HepG2 (cell line): ENCODE measurements around the gene RGS1. TPM values are rescaled to one million over a fixed set of nuclear protein-coding genes. Genes with fewer than 3 reads are reported as not detected.

ENCODE experiments used
- ATAC-seq: fragments of 200-7000 bp; cut with Tn5 transposase; 3 replicates; pipeline ENCODE4 v1.9.1; 2020; ENCODE audit warnings: mild to moderate bottlenecking, moderate library complexity
- BruUV-seq: library from RNA; stranded (reverse); fragments of 400-500 nt; replicated peaks from 2 replicates; lab custom pipeline; 2021; lab: Mats Ljungman, UMichigan
- CTCF ChIA-PET: fragments of 300-600 bp; formaldehyde crosslinking; extraction: SDS; loops from one replicate; lab custom pipeline; 2021; ENCODE audit warnings: low total read pairs, inconsistent platforms, low intra/inter-chr PET ratio; lab: Yijun Ruan, JAX
- POLR2A ChIA-PET: fragments of 350-600 bp; sonication (Branson Sonifier 250); formaldehyde crosslinking; loops from one replicate; lab custom pipeline; 2020; ENCODE audit warnings: antibody characterized with exemption, inconsistent platforms; lab: Yijun Ruan, JAX
- DNase-seq: peaks from one replicate; pipeline ENCODE4 v3.0.0-alpha.2; 2015; ENCODE audit warnings: low spot score
- FAIRE-seq: peaks from 3 replicates; lab custom pipeline; 2011; peaks lifted over from hg19 to GRCh38; lab: Jason Lieb, UNC
- H2AFZ ChIP-seq: one replicate; pipeline ENCODE4 v1.6.1; 2011; ENCODE audit warnings: low read length, inconsistent platforms
- H3K27ac ChIP-seq: fragments of 300-600 bp; 3 replicates; pipeline ENCODE4 v1.8.0; 2011; ENCODE audit warnings: mixed run types, mild to moderate bottlenecking, mixed read lengths, low read length, inconsistent platforms; ENCODE audit not compliant: insufficient read depth; ENCODE audit errors: extremely low read length
- H3K27me3 ChIP-seq, 2 experiments: fragments of 200-600 bp in 1 of 2; 2 replicates in 1 of 2; 3 replicates in 1 of 2; pipeline versions ENCODE4 v1.6.0 to v1.8.0; 2011; ENCODE audit warnings: low read length in 2 of 2, mild to moderate bottlenecking in 2 of 2, moderate library complexity in 2 of 2, inconsistent platforms in 1 of 2; ENCODE audit not compliant: insufficient read depth in 2 of 2, control insufficient read depth in 1 of 2
- H3K36me3 ChIP-seq, 2 experiments: fragments of 200-600 bp in 1 of 2; replicated peaks in 1 of 2; 2 replicates in 1 of 2; 3 replicates in 1 of 2; pipeline versions ENCODE4 v1.5.1 to v1.8.0; 2011; ENCODE audit warnings: low read length in 2 of 2, inconsistent platforms in 1 of 2; ENCODE audit not compliant: insufficient read depth in 2 of 2, control insufficient read depth in 1 of 2
- H3K4me1 ChIP-seq: 2 replicates; pipeline ENCODE4 v1.5.1; 2012; ENCODE audit warnings: low read length, inconsistent platforms; ENCODE audit not compliant: insufficient read depth
- H3K4me2 ChIP-seq: 2 replicates; pipeline ENCODE4 v1.6.0; 2011; ENCODE audit warnings: low read depth, low read length, inconsistent platforms
- H3K4me3 ChIP-seq, 3 experiments: fragments of 200-600 bp in 1 of 3; sonication (generic), shearing (Covaris generic) in 1 of 3; replicated peaks in 1 of 3; 2 replicates each; pipeline ENCODE4 v1.5.1; 2011 to 2016; ENCODE audit warnings: low read length in 3 of 3, inconsistent platforms in 2 of 3, low read depth in 2 of 3, mild to moderate bottlenecking in 2 of 3, control low read depth in 1 of 3, mixed read lengths in 1 of 3; ENCODE audit not compliant: insufficient read depth in 1 of 3
- H3K79me2 ChIP-seq: one replicate; pipeline ENCODE4 v1.6.1; 2011; ENCODE audit warnings: low read length, inconsistent platforms; ENCODE audit not compliant: insufficient read depth
- H3K9ac ChIP-seq: 2 replicates; pipeline ENCODE4 v1.6.0; 2011; ENCODE audit warnings: mild to moderate bottlenecking, low read depth, low read length, inconsistent platforms; ENCODE audit not compliant: insufficient read depth
- H3K9me3 ChIP-seq: 2 replicates; pipeline ENCODE4 v1.5.1; 2012; ENCODE audit warnings: mild to moderate bottlenecking, low read length
- H4K20me1 ChIP-seq: 2 replicates; pipeline ENCODE4 v1.6.0; 2011; ENCODE audit warnings: inconsistent platforms, mild to moderate bottlenecking, low read length, moderate library complexity; ENCODE audit not compliant: insufficient read depth
- ARID2 ChIP-seq: sonication (generic); formaldehyde crosslinking; IDR thresholded peaks from 2 replicates; pipeline ENCODE4 v1.8.1; 2022; ENCODE audit warnings: mild to moderate bottlenecking, missing genetic modification reagents, borderline replicate concordance
- ATF7 ChIP-seq, 2 experiments: fragments of 450-650 bp in 1 of 2; sonication (generic) in 1 of 2; formaldehyde crosslinking in 1 of 2; IDR thresholded peaks; 2 replicates each; pipeline versions ENCODE4 v1.4.0 to v1.6.1; 2016 to 2020; ENCODE audit warnings: antibody characterized with exemption in 1 of 2, mild to moderate bottlenecking in 1 of 2, missing genetic modification reagents in 1 of 2
- REST ChIP-seq, 2 experiments: IDR thresholded peaks; 2 replicates each; pipeline ENCODE4 v1.6.1; 2011 to 2012; ENCODE audit warnings: low read length in 2 of 2, borderline replicate concordance in 1 of 2, low read depth in 1 of 2, mild to moderate bottlenecking in 1 of 2, moderate library complexity in 1 of 2
- SKI ChIP-seq: fragments of 450-650 bp; IDR thresholded peaks from one replicate; pipeline ENCODE4 v1.6.1; 2018; ENCODE audit warnings: mild to moderate bottlenecking; ENCODE audit not compliant: partially characterized antibody
- TBX3 ChIP-seq: fragments of 450-650 bp; IDR thresholded peaks from 2 replicates; pipeline ENCODE4 v1.6.1; 2017; ENCODE audit warnings: antibody characterized with exemption, mild to moderate bottlenecking, inconsistent platforms, borderline replicate concordance
- ZKSCAN5 ChIP-seq: sonication (generic); formaldehyde crosslinking; IDR thresholded peaks from 2 replicates; pipeline ENCODE4 v1.5.1; 2020; ENCODE audit warnings: mild to moderate bottlenecking, missing genetic modification reagents
- ZNF10 ChIP-seq: sonication (generic); formaldehyde crosslinking; IDR thresholded peaks from 2 replicates; pipeline ENCODE4 v1.4.0; 2020; ENCODE audit warnings: mild to moderate bottlenecking, low read depth, missing genetic modification reagents, borderline replicate concordance
- ZNF253 ChIP-seq: sonication (generic); formaldehyde crosslinking; IDR thresholded peaks from 2 replicates; pipeline ENCODE4 v1.8.0; 2022; ENCODE audit warnings: mild to moderate bottlenecking, missing genetic modification reagents, borderline replicate concordance
- ZNF280D ChIP-seq: sonication (generic); formaldehyde crosslinking; IDR thresholded peaks from 2 replicates; pipeline ENCODE4 v1.5.1; 2020; ENCODE audit warnings: mild to moderate bottlenecking, missing genetic modification reagents
- ZNF282 ChIP-seq: fragments of 450-650 bp; IDR thresholded peaks from 2 replicates; pipeline ENCODE4 v1.6.1; 2018; ENCODE audit not compliant: partially characterized antibody
- WGBS: methylation state at CpG from one replicate; pipeline ENCODE4 v1.1.6; 2017; ENCODE audit warnings: low lambda C conversion rate; 5-methylcytosine and 5-hydroxymethylcytosine counted together
- in situ Hi-C: cut with HindIII; loops from 2 replicates; pipeline ENCODE4 v1.10.0; 2017; ENCODE audit warnings: low pct_unique_long_range_greater_than_20kb; ENCODE audit not compliant: extremely low pct_ligation_motif_present
- intact Hi-C: fragments of 100-400 bp; cut with micrococcal nuclease; formaldehyde crosslinking; loops from one replicate; pipeline ENCODE4 v1.10.0; 2022; ENCODE audit not compliant: unreplicated experiment
- polyA plus RNA-seq, 8 experiments: library from polyadenylated mRNA; depleted of rRNA in 3 of 8; stranded (reverse) in 7 of 8; unstranded in 1 of 8; fragments of >200 nt; fragmentation: Illumina TruSeq in 4 of 8; extraction: Trizol in 4 of 8; gene quantifications; 2 replicates each; pipeline versions ENCODE4 v1.2.1 to v1.2.3, GENCODE V29; 2011 to 2016; ENCODE audit warnings: low read depth in 4 of 8, missing spikeins in 1 of 8, mixed read lengths in 1 of 8; ENCODE audit not compliant: insufficient read depth in 1 of 8
- total RNA-seq, 5 experiments: library from RNA; depleted of rRNA; stranded (reverse); fragments of >200 nt; fragmentation: Illumina TruSeq; extraction: Trizol; gene quantifications; 2 replicates each; pipeline ENCODE4 v1.2.3, GENCODE V29; 2016; ENCODE audit warnings: low read depth in 1 of 5
- TF ChIP-seq, protein P1 (sequence below): sonication (generic); formaldehyde crosslinking; IDR thresholded peaks from 2 replicates; pipeline ENCODE4 v1.8.0; 2022; ENCODE audit warnings: mild to moderate bottlenecking, missing genetic modification reagents
- TF ChIP-seq, protein P2 (sequence below): sonication (generic); formaldehyde crosslinking; IDR thresholded peaks from 2 replicates; pipeline ENCODE4 v1.4.0; 2020; ENCODE audit warnings: missing genetic modification reagents

RGS1 gene
- total and polyA plus RNA-seq, 2 of the 13 experiments (the other 11 are each of a cell fraction or from before 2014, with no cell fraction given), result not detected

GRCh38 chr1:192588546-192588945, 13.0 kb downstream of the RGS1 start (continued):
- TF ChIP-seq, protein P1, sequence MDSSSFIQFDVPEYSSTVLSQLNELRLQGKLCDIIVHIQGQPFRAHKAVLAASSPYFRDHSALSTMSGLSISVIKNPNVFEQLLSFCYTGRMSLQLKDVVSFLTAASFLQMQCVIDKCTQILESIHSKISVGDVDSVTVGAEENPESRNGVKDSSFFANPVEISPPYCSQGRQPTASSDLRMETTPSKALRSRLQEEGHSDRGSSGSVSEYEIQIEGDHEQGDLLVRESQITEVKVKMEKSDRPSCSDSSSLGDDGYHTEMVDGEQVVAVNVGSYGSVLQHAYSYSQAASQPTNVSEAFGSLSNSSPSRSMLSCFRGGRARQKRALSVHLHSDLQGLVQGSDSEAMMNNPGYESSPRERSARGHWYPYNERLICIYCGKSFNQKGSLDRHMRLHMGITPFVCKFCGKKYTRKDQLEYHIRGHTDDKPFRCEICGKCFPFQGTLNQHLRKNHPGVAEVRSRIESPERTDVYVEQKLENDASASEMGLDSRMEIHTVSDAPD (CRISPR knock-in tag), result no peak

DNA sequence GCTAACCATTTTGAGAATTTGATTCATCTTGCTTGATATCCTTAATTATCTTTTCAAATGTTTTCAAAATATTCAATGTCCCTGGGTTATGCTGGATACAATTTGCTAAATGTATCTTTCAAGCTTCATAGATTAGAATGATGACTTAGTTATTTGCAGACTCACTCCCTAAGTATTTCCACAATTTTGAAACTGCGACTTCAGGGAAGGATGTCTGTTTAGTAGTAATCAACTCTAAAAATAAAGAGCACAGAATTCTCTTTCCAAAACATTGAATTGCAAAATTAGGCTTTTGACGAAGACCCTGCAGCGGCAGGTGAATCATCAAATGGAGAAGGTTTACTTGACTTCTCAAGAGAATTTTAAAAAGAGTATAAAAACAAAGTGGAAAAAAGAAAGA, 14.2 kb downstream of the RGS1 start:
- no peaks in the 10 kb centered on the region for H4K20me1 ChIP-seq
- ChIA-PET CTCF (no interaction called here), POLR2A (no interaction called here)
- DNase-seq (no peak), FAIRE-seq (no peak), ATAC-seq (no peak)
- BruUV-seq, result no TSS peak
- no peak overlapping the region for H3K4me2 ChIP-seq
- H2AFZ ChIP-seq, result no peak overlapping the region
- no peaks in the 10 kb centered on the region for H3K79me2 ChIP-seq
- H3K27ac ChIP-seq, result no peak overlapping the region
- no peaks in the 10 kb centered on the region for H3K4me1 ChIP-seq
- no peak overlapping the region for H3K4me3 ChIP-seq
- no peaks in the 10 kb centered on the region for H3K9me3 ChIP-seq
- intact Hi-C loops (no loop called here), in situ Hi-C loops (no loop called here)
- H3K27me3 ChIP-seq, result no peaks in the 10 kb centered on the region
- no peak overlapping the region for H3K9ac ChIP-seq
- no peaks in the 10 kb centered on the region for H3K36me3 ChIP-seq
- WGBS, result 76% methylated on average over 3 of the region's 3 CpGs
- no peak for TF ChIP-seq TBX3
- TF ChIP-seq, protein P2, sequence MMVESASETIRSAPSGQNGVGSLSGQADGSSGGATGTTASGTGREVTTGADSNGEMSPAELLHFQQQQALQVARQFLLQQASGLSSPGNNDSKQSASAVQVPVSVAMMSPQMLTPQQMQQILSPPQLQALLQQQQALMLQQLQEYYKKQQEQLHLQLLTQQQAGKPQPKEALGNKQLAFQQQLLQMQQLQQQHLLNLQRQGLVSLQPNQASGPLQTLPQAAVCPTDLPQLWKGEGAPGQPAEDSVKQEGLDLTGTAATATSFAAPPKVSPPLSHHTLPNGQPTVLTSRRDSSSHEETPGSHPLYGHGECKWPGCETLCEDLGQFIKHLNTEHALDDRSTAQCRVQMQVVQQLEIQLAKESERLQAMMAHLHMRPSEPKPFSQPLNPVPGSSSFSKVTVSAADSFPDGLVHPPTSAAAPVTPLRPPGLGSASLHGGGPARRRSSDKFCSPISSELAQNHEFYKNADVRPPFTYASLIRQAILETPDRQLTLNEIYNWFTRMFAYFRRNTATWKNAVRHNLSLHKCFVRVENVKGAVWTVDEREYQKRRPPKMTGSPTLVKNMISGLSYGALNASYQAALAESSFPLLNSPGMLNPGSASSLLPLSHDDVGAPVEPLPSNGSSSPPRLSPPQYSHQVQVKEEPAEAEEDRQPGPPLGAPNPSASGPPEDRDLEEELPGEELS (CRISPR knock-in tag), result no peak
- TF ChIP-seq ZNF10 (CRISPR knock-in tag), result no peak
- TF ChIP-seq ATF7 (IDR thresholded peaks at IDR 0.05), result no peak
- TF ChIP-seq ATF7 (CRISPR knock-in tag; IDR thresholded peaks at IDR 0.05), result no peak
- TF ChIP-seq ZNF280D (CRISPR knock-in tag), result no peak
- no peak for TF ChIP-seq ZNF282
- no peak for TF ChIP-seq REST (IDR thresholded peaks at IDR 0.05; ENCODE audit: borderline replicate concordance in 1 of 2, low read depth in 1 of 2, low read length in 2 of 2)
- no peak for TF ChIP-seq ZKSCAN5 (CRISPR knock-in tag)
- no peak for TF ChIP-seq ARID2 (CRISPR knock-in tag)
- TF ChIP-seq SKI, result no peak
- no peak for TF ChIP-seq ZNF253 (CRISPR knock-in tag)
